GM15510 (cell line): ENCODE results near the gene GNB1.

Experiments used
- POLR2A ChIP-seq: IDR thresholded peaks from 3 replicates; pipeline ENCODE4 v1.6.1; 2011; ENCODE audit warnings: borderline replicate concordance; ENCODE audit not compliant: insufficient read length; ENCODE audit errors: extremely low read depth

The GNB1 gene

DNA sequence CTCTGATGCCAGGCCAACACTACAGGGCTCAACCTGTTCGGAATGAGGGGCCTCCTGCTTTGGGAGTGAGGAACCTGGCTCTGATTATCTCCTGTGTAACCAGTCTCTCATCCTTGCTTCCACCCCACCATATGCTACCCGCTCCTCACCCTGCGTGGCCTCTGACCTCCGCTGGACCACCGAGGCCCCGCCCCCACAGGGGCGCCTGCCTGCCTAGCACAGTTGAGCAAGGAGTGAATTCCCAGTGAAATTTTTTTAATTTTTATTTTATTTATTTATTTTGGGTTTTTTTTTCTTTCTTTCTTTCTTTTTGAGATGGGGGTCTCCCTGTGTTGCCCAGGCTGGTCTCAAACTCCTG, 1.9 kb upstream of the GNB1 start:
- TF ChIP-seq POLR2A = no peak

- TF ChIP-seq POLR2A = no peak
Observed at GRCh38 chr1:1892079-1892762, 1.3 kb upstream of the GNB1 start.

DNA sequence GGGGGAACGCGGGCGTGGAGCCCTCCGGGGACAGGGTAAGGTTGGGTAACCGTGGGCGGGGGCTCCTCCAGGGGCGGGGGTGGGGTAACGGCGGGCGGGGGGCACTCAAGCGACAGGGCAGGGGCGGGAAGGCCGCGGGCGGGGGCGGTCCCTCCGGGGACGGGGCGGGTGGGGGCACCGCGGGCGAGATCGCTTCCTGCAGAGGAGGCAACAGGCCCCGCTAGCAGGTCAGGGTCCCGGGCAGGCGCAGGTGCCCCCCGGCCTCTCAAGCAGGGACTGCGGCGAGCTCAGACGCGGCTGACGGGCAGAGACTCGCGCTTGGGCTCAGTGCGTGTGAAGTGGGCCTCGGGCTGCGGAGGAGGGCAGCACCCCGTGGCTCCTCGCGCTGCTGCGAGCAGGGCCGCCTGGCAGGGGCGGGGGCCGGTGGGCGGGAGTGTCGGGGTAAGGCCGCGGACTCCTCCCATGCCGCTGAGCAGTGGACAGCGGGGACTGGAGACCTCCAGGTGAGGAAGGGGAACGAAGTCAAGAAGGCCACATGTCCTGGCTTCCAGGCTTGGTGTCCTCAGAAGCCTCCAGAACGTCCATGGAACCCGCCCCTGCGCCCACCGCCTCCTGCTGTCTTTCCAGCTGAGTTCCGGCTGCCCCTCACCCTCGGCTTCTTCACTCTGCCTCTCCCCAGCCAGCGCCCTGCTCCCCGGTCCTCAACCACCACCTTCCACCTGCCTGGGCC, 627 bp upstream of the GNB1 start:
- peak; percentile 42 for TF ChIP-seq POLR2A

DNA sequence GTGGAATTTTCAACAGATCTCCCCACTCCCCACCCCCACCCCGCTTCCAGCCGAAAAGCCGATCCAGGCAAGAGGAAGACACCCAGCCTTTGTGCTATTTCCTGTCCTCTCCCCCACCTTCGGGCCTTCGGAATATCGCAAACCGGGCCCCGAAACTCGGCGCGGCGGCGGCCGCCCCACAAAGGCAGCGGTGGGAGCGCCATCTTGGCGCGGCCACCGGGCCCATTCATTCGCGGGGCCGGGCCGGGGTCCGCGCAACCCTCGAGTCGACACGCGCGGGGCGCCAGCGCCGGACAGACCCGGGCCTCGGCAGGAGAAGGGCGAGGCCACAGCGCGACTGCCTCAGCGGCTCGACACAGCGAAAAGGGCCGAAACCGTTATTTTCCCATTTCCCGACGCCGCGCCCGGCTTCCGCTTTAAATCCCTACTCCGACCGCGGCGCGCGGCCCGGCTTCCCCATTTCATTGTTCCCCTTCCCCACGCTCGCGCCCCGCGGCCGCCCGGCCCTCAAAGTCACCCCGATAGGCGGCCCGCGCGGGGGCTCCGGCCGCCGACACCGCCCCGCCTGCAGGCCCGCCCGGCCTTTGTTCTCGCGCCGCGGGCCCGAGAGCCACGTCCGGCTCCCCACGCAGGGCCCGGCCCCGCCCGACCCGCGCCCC, 911 bp downstream of the GNB1 start:
- peak; percentile 32 for TF ChIP-seq POLR2A

GRCh38 chr1:1889090-1889750, 1.7 kb downstream of the GNB1 start:
- TF ChIP-seq POLR2A = no peak

GRCh38 chr1:1883092-1883873, 7.6 kb downstream of the GNB1 start:
- no peak for TF ChIP-seq POLR2A

- no peak for TF ChIP-seq POLR2A
Observed at GRCh38 chr1:1881727-1882126, 9.2 kb downstream of the GNB1 start.

DNA sequence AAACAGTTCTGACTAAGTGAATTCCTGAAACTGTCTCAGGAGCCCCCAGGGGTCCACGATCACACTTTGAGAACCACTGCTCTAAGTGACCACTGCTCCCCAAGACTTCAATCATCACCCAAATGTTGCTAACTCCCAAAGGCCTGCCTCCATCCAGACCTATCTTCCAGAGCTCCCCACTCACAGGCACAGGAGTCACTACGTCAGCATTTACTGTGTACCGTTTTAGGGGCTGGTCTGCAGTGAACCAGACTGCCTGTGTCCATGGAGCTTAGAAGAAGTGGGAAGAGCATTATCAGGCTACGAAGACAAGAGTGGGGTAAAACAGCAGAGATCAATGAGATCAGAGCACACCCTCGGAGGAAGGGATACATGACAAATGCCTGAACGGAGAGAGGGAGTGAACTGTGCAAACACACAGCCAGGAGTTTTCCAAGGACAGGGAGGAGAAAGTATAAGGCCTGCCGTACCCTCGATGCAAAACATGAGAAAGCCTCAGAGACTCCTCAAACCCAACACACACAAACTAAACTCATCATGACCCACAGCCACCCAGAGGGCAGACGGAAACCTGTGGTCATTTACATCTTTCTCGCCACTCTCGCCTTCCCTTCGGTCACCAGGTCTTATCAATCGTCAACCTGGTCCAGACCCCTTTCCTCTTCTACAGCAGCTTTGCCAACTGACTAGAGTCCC, 10.1 kb downstream of the GNB1 start:
- TF ChIP-seq POLR2A = no peak

- TF ChIP-seq POLR2A = no peak
Observed at GRCh38 chr1:1879942-1880341, 10.9 kb downstream of the GNB1 start.

GRCh38 chr1:1877865-1878436, 12.9 kb downstream of the GNB1 start:
- TF ChIP-seq POLR2A = no peak

DNA sequence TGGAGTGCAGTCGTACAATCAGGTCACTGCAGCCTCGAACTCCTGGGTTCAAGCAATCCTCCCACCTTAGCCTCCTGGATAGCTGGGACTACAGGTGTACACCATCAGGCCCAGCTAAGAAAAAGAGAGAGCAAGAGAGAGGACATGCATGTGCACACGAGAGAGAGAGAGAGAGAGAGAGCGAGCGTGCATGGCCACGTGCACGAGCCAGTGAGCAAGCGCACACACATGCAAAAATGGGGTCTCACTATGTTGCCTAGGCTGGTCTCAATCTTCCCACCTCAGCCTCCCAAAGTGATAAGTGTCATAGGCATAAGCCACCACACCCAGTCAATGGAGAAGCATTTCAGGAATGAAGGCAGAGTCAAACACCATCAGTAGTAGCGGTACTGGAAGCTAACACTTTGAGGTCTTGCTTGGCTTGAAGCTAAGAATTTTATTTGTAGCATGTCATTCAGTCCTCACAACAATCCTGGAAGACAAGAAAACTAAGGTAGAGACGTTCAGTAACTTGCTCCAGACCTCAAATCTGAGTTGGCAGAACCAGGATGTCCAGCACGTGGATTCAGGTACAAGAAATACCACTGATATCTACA, 14.5 kb downstream of the GNB1 start:
- no peak for TF ChIP-seq POLR2A

DNA sequence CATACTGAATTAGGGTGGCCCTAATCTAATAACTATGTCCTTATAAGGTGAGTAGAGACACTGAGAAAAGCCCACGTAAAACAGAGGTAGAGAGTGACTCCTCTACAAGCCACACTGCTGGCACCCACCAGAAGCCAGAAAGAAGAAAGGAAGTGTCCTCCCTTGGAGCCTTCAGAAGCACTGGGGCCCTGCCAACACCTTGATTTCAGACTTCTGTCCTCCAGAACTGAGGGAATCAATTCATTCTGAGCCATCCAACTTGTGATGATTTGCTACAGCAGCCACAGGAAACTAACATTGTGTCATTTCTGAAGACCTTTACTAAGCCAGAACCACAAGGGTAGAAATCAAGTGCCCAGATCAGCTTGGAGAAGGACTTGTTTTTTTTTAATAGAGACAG, 15.0 kb downstream of the GNB1 start:
- TF ChIP-seq POLR2A = no peak

GRCh38 chr1:1874901-1875300, 16.0 kb downstream of the GNB1 start:
- no peak for TF ChIP-seq POLR2A
